Measurements from ENCODE around the gene ZNF329.

GRCh38 chr19:58170860-58171259, 20.3 kb upstream of the ZNF329 start:
- no peak for TF ChIP-seq CTCF (conservative IDR thresholded peaks at IDR 0.05)
- no peak for TF ChIP-seq ZFX (IDR thresholded peaks at IDR 0.05)
